Ascending aorta (tissue), 2 donors: Measurements from ENCODE around the gene NTM. TPM values are rescaled to one million over a fixed set of nuclear protein-coding genes. Genes with fewer than 3 reads are reported as not detected.
A peak's percentile ranks its signal among the peaks of the same experiment; 100 is the strongest.

Experiments
- DNase-seq, 2 donors: peaks; one replicate each; pipeline ENCODE4 v3.0.0-alpha.2; 2019; ENCODE audit warnings: low spot score in 2 of 2
- H3K27ac ChIP-seq, 2 donors: fragments of 200-600 bp; sonication (generic); one replicate each; pipeline ENCODE4 v1.5.1; 2016 to 2017; ENCODE audit warnings: mild to moderate bottlenecking in 1 of 2
- H3K27me3 ChIP-seq: fragments of 200-600 bp; sonication (generic); one replicate; pipeline ENCODE4 v1.5.1; 2017
- H3K36me3 ChIP-seq, 2 donors: fragments of 200-600 bp; sonication (generic); one replicate each; pipeline ENCODE4 v1.5.1; 2016
- H3K4me1 ChIP-seq, 2 donors: fragments of 200-600 bp; sonication (generic); one replicate each; pipeline ENCODE4 v1.5.1; 2016 to 2017; ENCODE audit warnings: mild to moderate bottlenecking in 1 of 2
- H3K4me3 ChIP-seq, 2 donors: fragments of 200-600 bp; sonication (generic); one replicate each; pipeline ENCODE4 v1.5.1; 2016 to 2017; ENCODE audit warnings: mild to moderate bottlenecking in 1 of 2
- H3K9me3 ChIP-seq, 2 donors: fragments of 200-600 bp; sonication (generic); one replicate each; pipeline ENCODE4 v1.5.1; 2016
- CTCF ChIP-seq, 3 experiments: fragments of 200-600 bp in 2 of 3; fragments of 450-650 bp in 1 of 3; sonication (generic) in 2 of 3; IDR thresholded peaks; one replicate each; pipeline ENCODE4 v1.5.1; 2016 to 2019; ENCODE audit warnings: antibody characterized with exemption in 3 of 3, mild to moderate bottlenecking in 1 of 3, moderate library complexity in 1 of 3
- intact Hi-C: fragments of 100-400 bp; cut with DNase I; formaldehyde crosslinking; loops from one replicate; pipeline ENCODE4 v1.15.1; 2023
- total RNA-seq: library from RNA; depleted of rRNA; stranded (reverse); fragments of >200 nt; gene quantifications from one replicate; pipeline ENCODE4 v1.1.0, GENCODE V29; 2016

The NTM gene
- not detected for total RNA-seq

- no peaks in the 10 kb centered on the region for H3K27me3 ChIP-seq
- intact Hi-C loops, result no loop called here
- no peaks in the 10 kb centered on the region for H3K36me3 ChIP-seq
- no peak for DNase-seq
- no peak within 1 kb of the TSS for H3K27ac ChIP-seq
- no peaks in the 10 kb centered on the region for H3K9me3 ChIP-seq
- no peak for TF ChIP-seq CTCF (IDR thresholded peaks at IDR 0.05)
- no peaks in the 10 kb centered on the region for H3K4me1 ChIP-seq
- H3K4me3 ChIP-seq, result peak within 1 kb of the TSS in 1 of 2 donors; percentile 33
Measured at GRCh38 chr11:131370090-131370751, at the start of gene NTM. TSS of gene NTM (plus strand) at chr11:131370615.

GRCh38 chr11:131324921-131325570 lies 45.4 kb upstream of the NTM start:
- no peak for TF ChIP-seq CTCF (IDR thresholded peaks at IDR 0.05)
- H3K27ac ChIP-seq, result no peak overlapping the region
- no peaks in the 10 kb centered on the region for H3K36me3 ChIP-seq
- no peaks in the 10 kb centered on the region for H3K9me3 ChIP-seq
- H3K4me1 ChIP-seq, result no peaks in the 10 kb centered on the region
- no peak overlapping the region for H3K4me3 ChIP-seq
- intact Hi-C loops, result no loop called here
- H3K27me3 ChIP-seq, result no peaks in the 10 kb centered on the region
- DNase-seq, result no peak

- Histone ChIP-seq H3K4me1 (no peaks in the 10 kb centered on the region), H3K4me3 (no peak overlapping the region), H3K27me3 (no peaks in the 10 kb centered on the region), H3K9me3 (no peaks in the 10 kb centered on the region), H3K36me3 (no peaks in the 10 kb centered on the region), H3K27ac (no peak overlapping the region)
- no peak for DNase-seq
- TF ChIP-seq CTCF (IDR thresholded peaks at IDR 0.05), result no peak
- intact Hi-C loops, result no loop called here
Measured at GRCh38 chr11:131326829-131327228, 43.6 kb upstream of the NTM start.

GRCh38 chr11:131327421-131327820 lies 43.0 kb upstream of the NTM start:
- Histone ChIP-seq H3K4me3 (no peak overlapping the region), H3K36me3 (no peaks in the 10 kb centered on the region), H3K27me3 (no peaks in the 10 kb centered on the region), H3K27ac (no peak overlapping the region), H3K9me3 (no peaks in the 10 kb centered on the region), H3K4me1 (no peaks in the 10 kb centered on the region)
- DNase-seq, result no peak
- TF ChIP-seq CTCF (IDR thresholded peaks at IDR 0.05), result no peak
- intact Hi-C loops, result no loop called here

- no peaks in the 10 kb centered on the region for H3K27me3 ChIP-seq
- no peak for TF ChIP-seq CTCF (IDR thresholded peaks at IDR 0.05)
- H3K27ac ChIP-seq, result no peak overlapping the region
- H3K9me3 ChIP-seq, result no peaks in the 10 kb centered on the region
- no peak for DNase-seq
- intact Hi-C loops, result no loop called here
- no peaks in the 10 kb centered on the region for H3K4me1 ChIP-seq
- H3K36me3 ChIP-seq, result no peaks in the 10 kb centered on the region
- H3K4me3 ChIP-seq, result no peak overlapping the region
Measured at GRCh38 chr11:131328843-131329242, 41.6 kb upstream of the NTM start.
